ENCODE data around the gene MRGPRD.

MRGPRD gene

GRCh38 chr11:68948935-68949334, 31.9 kb downstream of the MRGPRD start:
- no peak for FAIRE-seq
- DNase-seq (ENCODE audit: low spot score) = no peak

GRCh38 chr11:68948496-68948895, 32.3 kb downstream of the MRGPRD start:
- DNase-seq (ENCODE audit: low spot score) = no peak
- FAIRE-seq = no peak

- no peak for FAIRE-seq
Measured at GRCh38 chr11:68947151-68947550, 33.6 kb downstream of the MRGPRD start.

GRCh38 chr11:68946416-68947090, 34.2 kb downstream of the MRGPRD start:
- no peak for DNase-seq (ENCODE audit: low spot score)
- no peak for FAIRE-seq

More at GRCh38 chr11:68947151-68947550, 33.6 kb downstream of the MRGPRD start:
- no peak for DNase-seq (ENCODE audit: low spot score)

GRCh38 chr11:68942751-68943271, 38.0 kb downstream of the MRGPRD start:
- FAIRE-seq (no peak), DNase-seq (ENCODE audit: low spot score) (no peak)

- FAIRE-seq = no peak
- DNase-seq (ENCODE audit: low spot score) = no peak
Measured at GRCh38 chr11:68942095-68942620, 38.6 kb downstream of the MRGPRD start.

GRCh38 chr11:68941324-68942094, 39.3 kb downstream of the MRGPRD start:
- FAIRE-seq (no peak), DNase-seq (ENCODE audit: low spot score) (no peak)

- DNase-seq (ENCODE audit: low spot score) (no peak), FAIRE-seq (no peak)
Measured at GRCh38 chr11:68940651-68941323, 40.0 kb downstream of the MRGPRD start.

- DNase-seq (ENCODE audit: low spot score) (no peak), FAIRE-seq (no peak)
Measured at GRCh38 chr11:68939583-68940555, 40.9 kb downstream of the MRGPRD start.

GRCh38 chr11:68938816-68939582, 41.8 kb downstream of the MRGPRD start:
- FAIRE-seq (no peak), DNase-seq (ENCODE audit: low spot score) (no peak)

- FAIRE-seq (no peak), DNase-seq (ENCODE audit: low spot score) (no peak)
Measured at GRCh38 chr11:68938088-68938487, 42.7 kb downstream of the MRGPRD start.

GRCh38 chr11:68936676-68937620, 43.8 kb downstream of the MRGPRD start:
- DNase-seq (ENCODE audit: low spot score) = no peak
- FAIRE-seq = no peak

- no peak for FAIRE-seq
- no peak for DNase-seq (ENCODE audit: low spot score)
Measured at GRCh38 chr11:68936358-68936636, 44.5 kb downstream of the MRGPRD start.

GRCh38 chr11:68935516-68936357, 45.0 kb downstream of the MRGPRD start:
- no peak for DNase-seq (ENCODE audit: low spot score)
- no peak for FAIRE-seq

GRCh38 chr11:68935066-68935465, 45.7 kb downstream of the MRGPRD start:
- FAIRE-seq (no peak), DNase-seq (ENCODE audit: low spot score) (no peak)

- FAIRE-seq = no peak
- DNase-seq (ENCODE audit: low spot score) = no peak
Measured at GRCh38 chr11:68934666-68935065, 46.1 kb downstream of the MRGPRD start.

GRCh38 chr11:68934321-68934645, 46.5 kb downstream of the MRGPRD start:
- FAIRE-seq (no peak), DNase-seq (ENCODE audit: low spot score) (no peak)

- no peak for FAIRE-seq
Measured at GRCh38 chr11:68933605-68934320, 47.0 kb downstream of the MRGPRD start.

More at GRCh38 chr11:68933605-68934320, 47.0 kb downstream of the MRGPRD start:
- DNase-seq (ENCODE audit: low spot score) = no peak
